Measurements from ENCODE around the gene NIPA2. TPM values are rescaled to one million over a fixed set of nuclear protein-coding genes. Genes with fewer than 3 reads are reported as not detected.

NIPA2 gene
- total RNA-seq, 2 experiments from 2014 or later = 39.5 to 48.5 TPM

Other genes starting within 250 kb of the NIPA2 start
- 10 to 100 TPM; 17.5 to 18.0 TPM for gene NIPA1, start 52.0 kb upstream of the NIPA2 start, total RNA-seq
- 10 to 100 TPM; 14.6 to 16.3 TPM for gene CYFIP1, start 141.7 kb downstream of the NIPA2 start, total RNA-seq
- gene TUBGCP5, start 200.9 kb downstream of the NIPA2 start, total RNA-seq = 10 to 100 TPM; 21.7 to 22.2 TPM